Measurements from ENCODE around the gene STAT5B.

Gene STAT5B

DNA sequence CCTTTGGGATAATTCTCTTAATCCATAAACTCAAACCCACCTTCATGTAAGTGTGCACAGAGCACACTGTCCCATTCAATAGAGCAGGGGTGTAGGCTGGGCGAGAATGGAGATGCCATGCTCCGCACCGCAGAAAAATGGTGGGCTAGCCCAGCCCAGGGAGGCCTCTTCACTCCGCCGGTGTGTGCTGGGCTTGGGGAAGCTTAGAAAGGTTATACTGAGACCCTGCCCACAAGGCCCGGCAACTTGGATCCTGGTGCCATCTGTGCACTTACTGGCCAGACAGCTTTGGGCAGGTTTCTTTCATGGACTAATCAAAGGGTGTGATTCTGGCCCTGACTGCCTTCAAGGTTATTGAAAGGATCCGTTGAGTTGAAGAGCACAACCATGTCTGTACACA lies 8.4 kb upstream of the STAT5B start:
- no peak for DNase-seq

- no peak for DNase-seq
Observed at GRCh38 chr17:42284024-42284369, 7.8 kb upstream of the STAT5B start.

- DNase-seq = no peak
Observed at GRCh38 chr17:42283241-42284023, 7.2 kb upstream of the STAT5B start.

DNA sequence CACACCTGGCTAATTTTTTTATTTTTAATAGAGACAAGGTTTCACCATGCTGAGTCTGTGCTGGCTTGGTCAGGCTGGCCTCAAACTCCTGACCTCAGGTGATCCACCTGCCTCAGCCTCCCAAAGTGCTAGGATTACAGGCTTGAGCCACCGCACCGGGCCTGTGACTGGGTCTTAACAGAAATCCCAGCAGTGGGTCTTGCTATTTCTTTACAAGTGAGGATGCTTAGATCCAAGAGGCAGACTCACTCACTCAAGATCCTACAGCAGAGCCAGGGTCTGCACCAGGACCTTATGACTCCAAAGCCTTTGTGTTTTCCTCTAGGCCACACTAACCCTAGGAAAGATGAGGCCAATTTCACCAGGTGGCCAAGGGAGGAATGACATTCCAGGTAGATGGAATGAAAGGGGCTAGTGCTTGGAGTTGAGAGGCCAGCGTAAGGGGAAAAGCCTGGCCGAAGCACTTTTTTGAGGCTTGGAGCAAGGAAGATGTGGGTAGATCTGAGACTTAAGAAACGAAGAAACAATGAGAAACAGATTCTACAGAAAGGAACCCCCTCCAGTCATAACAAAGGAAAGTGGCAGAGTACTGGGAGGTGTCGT lies 6.4 kb upstream of the STAT5B start:
- DNase-seq = no peak

DNA sequence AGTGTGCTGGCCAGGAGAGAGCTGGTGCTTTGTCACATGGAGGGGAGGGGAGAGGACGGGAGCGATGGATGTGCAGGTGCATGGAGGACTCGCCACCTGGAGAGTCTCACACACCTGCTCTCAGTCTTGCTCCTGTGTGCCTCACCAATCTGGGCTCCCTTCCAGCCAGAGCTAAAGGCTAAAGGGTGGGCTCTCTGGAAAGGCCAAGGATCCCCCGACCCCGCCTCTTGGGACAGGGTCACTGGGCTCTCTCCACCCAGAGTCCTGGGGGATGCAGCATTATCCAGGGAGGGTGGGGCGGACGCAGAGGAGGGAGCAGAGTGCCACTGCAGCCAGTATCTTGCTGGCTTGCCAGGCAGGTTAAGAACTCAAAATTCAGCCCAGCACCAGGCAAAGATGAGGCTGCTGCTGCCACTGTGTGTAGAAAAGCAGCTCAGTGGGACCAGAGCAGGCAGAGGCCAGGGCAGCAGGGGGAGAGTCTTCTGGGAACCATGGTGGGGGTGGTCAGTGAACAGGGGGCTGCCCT lies 5.4 kb upstream of the STAT5B start:
- DNase-seq = no peak

GRCh38 chr17:42279776-42280630 lies 3.8 kb upstream of the STAT5B start:
- no peak for DNase-seq

GRCh38 chr17:42277342-42277712 lies 1.1 kb upstream of the STAT5B start:
- DNase-seq = no peak

GRCh38 chr17:42276609-42277341 lies 584 bp upstream of the STAT5B start:
- DNase-seq = no peak

- DNase-seq = peak in 1 of 2 experiments; percentile 22
Observed at GRCh38 chr17:42275527-42276358, 448 bp downstream of the STAT5B start.

DNA sequence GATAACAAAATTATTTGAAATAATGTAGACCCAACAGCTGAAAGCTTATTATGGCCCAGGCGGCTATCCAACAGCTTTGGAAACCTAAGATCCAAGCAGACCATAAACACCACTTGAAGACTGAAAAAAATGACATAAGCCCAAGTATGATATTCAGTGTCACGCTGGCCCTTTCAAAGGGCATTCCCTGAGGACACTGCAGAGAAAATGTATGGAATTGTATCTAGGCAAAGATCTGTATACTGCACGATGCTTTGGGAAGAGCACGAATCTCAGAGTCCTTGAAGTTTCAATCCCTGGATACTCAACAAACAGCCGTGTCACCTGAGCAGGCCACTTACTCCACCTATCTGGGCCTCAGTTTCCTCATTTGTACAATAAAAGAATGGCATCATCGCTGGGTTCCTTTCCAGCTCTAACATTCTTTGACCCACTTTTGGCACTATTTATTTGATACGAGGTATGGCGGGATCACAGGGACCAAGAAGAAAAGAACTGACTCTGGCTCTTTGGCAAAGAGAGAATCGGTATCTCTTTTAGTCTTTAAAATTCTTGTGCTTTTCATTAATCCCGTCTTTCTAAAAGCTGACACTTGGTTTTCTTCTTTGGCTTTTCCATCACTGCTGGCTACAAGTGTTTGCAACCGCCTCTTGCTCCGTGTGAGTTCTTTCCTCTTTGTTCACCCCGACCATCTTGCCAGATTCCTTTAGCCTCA lies 1.2 kb downstream of the STAT5B start:
- DNase-seq = no peak

GRCh38 chr17:42274253-42274542 lies 2.0 kb downstream of the STAT5B start:
- DNase-seq = no peak

DNA sequence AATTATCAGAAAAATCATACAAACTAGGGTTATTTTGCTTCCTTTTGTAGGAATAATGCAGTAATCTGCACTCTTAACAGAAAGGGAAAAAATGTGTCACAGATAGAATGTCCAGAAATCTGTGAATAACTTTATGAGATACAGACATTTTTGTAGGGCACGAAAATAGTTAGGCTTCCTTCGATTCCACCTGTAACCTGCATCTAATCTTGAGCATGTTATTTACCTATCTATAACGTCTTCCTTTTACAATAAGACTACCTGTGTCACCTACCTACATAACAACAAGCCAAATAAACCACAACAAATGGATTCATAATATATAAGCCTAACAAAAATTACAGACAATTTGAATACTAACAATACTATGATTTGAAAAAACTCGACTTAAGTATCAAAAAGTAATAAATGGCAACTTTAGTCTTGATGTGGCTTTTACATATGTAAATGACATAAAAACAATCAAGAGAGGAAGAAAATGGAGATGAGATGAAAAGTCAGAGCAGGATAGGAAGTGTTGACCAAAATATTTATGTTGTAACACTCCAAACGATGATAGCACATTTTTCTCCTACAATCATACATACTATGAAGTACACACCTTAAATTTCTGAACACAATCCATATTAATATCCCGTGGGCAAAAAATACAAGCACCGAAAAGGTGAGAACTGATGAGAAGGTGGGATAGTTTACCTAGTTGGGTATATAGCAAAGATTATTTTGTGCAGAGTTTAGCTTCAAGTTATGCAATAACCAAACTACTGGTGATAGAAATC lies 2.5 kb downstream of the STAT5B start:
- no peak for DNase-seq

DNA sequence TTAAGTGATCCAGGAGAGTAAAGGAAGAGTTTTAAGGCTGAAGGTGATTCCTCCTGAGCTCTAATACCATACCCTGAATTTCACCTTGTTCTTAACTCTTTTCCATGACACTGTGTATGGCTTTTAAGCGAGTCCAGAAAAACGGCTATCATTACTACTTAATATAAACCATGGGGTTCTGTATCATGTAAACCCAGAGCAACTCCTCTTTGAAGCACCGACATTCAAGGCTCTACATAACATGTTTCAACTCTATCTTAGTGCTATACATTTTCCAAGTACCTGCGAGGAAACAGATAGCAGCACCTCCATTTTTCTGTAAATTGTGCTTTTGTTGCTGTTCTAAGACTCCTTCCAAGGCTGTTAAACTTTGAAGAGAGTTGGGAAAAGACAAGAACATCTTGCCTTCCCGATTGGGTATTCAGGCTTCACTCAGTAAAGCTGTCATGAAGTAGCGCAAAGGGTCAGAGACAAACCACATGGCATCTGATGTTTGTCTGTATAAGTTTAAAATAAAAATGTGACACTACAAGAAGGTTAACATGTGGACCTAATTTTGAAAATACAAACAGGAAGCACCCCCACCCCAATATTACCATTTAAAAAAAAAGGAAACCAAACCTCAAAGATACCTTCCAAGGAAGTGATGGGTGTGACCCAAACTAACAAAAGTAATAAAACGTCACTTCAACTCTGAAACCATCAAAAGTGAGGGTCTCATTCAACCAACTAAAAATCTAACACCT lies 3.9 kb downstream of the STAT5B start:
- DNase-seq = no peak

- no peak for DNase-seq
Observed at GRCh38 chr17:42271779-42272035, 4.5 kb downstream of the STAT5B start.

GRCh38 chr17:42271006-42271778 lies 5.0 kb downstream of the STAT5B start:
- DNase-seq = no peak

DNA sequence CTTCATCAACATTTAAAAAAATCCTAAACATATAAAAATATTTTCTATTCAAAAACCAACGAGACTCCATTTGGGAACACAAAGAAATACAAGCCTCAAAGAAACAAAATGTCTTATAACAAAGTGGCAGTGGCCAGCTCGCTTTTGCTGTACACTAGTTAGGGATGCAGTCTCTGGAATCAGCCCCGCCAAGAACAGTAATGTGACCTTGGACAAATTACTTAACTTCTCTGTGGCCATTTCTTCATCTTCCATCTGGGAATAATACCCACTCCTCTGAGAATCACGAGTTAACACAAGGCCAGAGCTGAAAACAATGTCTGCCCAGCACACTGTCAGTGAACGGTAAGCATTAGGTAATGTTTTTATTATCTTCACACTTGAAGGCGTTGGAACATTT lies 5.6 kb downstream of the STAT5B start:
- DNase-seq = no peak

DNA sequence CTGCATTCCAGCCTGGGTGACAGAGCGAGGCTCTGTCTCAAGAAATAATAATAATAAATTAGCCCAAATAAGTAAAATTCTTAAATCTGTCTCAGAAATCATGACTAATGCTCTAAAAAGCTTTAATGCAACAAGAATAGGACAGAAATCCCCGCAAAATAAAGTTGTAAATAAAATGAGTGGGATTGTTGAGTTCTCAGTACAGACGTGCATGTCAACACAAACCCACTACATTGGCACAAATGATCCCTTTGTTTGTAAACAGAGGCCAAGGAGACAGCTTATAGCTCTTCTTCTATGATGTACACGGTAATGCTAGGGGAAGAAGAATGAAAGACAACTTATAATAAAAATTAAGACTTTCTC lies 6.0 kb downstream of the STAT5B start:
- no peak for DNase-seq

DNA sequence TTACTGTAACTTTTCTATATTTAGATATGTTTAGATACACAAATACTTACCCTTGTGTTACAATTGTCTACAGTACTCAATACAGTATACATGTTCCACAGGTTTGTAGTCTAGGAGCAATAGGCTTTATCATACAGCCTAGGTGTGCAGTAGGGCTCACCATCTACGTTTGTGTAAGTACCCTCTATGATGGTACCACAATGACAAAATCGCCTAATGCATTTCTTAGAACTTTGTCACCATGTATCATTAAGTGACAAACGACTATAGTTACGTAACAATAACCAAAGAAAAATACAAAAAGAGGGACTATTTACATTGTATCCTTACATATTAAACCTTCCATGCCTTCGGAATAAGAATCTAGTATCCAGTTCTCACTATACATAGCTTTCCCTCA lies 8.0 kb downstream of the STAT5B start:
- DNase-seq = no peak

DNA sequence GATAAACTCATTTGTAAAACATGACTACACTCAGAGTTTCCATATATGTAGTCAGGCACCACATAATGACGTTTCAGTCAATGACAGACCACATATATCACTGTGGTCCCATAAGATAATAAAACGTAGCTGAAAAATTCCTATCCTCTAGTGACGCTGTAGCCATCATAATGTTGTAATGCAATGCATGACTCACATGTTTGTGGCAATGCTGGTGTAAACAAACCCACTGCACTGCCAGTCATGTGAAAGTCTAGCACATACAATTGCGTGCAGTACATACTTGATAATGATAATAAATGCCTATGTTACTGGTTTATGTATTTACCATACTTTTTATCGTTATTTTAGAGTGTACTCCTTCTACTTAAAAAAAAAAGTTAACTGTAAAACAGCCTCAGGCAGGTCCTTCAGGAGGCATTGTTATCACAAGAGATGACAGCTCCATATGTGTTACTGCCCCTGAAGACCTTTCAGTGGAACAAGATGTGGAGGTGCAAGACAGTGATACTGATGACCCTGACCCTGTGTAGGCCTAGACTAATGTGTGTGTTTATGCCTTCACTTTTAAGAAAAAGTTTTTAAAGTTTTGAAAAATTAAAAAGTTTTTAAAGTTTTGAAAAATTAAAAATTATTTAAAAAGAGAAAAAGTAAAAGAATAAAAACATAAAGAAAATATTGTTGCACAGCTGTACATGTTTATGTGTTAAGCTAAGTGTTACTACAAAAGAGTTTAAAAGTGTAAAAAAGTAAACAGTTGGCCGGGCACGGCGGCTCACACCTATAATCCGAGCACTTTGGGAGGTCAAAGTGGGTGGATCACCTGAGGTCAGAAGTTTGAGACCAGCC lies 9.0 kb downstream of the STAT5B start:
- no peak for DNase-seq

Measured in NCI-H446 (cell line).